Measurements from ENCODE around the gene ARHGEF28.

ARHGEF28 gene

GRCh38 chr5:73668017-73668416 lies 42.0 kb downstream of the ARHGEF28 start:
- Histone ChIP-seq H3K79me2 (ENCODE audit: control insufficient read depth, low read length) (no peaks in the 10 kb centered on the region), H3K4me2 (ENCODE audit: low read length) (no peak overlapping the region), H3K9me3 (ENCODE audit: control insufficient read depth, insufficient read depth, low read length) (no peaks in the 10 kb centered on the region), H3K27ac (ENCODE audit: low read depth, low read length) (no peak overlapping the region), H4K20me1 (ENCODE audit: control insufficient read depth, insufficient read depth, low read depth, low read length) (no peaks in the 10 kb centered on the region), H3F3A (ENCODE audit: control insufficient read depth, insufficient read depth) (no peaks in the 10 kb centered on the region), H3K36me3 (ENCODE audit: control insufficient read depth, low read length) (no peaks in the 10 kb centered on the region), H3K27me3 (ENCODE audit: control insufficient read depth, low read length) (peaks cover 3% of the 10 kb centered on the region; the same call in 1 of the 2 replicates), H3K4me1 (ENCODE audit: control insufficient read depth, low read length) (no peaks in the 10 kb centered on the region), H3K4me3 (ENCODE audit: low read length) (no peak overlapping the region), H3K9me2 (replicated peaks; ENCODE audit: control insufficient read depth, low read length) (peaks cover 2% of the 10 kb centered on the region; the same call in 1 of the 2 replicates)
- TF ChIP-seq CTCF (IDR thresholded peaks at IDR 0.05; ENCODE audit: low read depth, low read length, poor library complexity, severe bottlenecking) (no peak), EZH2phosphoT487 (IDR thresholded peaks at IDR 0.05; ENCODE audit: borderline replicate concordance, low read length) (no peak)

GRCh38 chr5:73668486-73669111 lies 42.6 kb downstream of the ARHGEF28 start:
- TF ChIP-seq EZH2phosphoT487 (IDR thresholded peaks at IDR 0.05; ENCODE audit: borderline replicate concordance, low read length) (no peak), CTCF (IDR thresholded peaks at IDR 0.05; ENCODE audit: low read depth, low read length, poor library complexity, severe bottlenecking) (no peak)
- peaks cover 2% of the 10 kb centered on the region; the same call in 1 of the 2 replicates for H3K9me2 ChIP-seq (replicated peaks; ENCODE audit: control insufficient read depth, low read length)
- H3K27me3 ChIP-seq (ENCODE audit: control insufficient read depth, low read length): peaks cover 3% of the 10 kb centered on the region; the same call in 1 of the 2 replicates
- no peaks in the 10 kb centered on the region for H3F3A ChIP-seq (ENCODE audit: control insufficient read depth, insufficient read depth)
- no peak overlapping the region for H3K27ac ChIP-seq (ENCODE audit: low read depth, low read length)
- no peaks in the 10 kb centered on the region for H3K9me3 ChIP-seq (ENCODE audit: control insufficient read depth, insufficient read depth, low read length)
- H3K36me3 ChIP-seq (ENCODE audit: control insufficient read depth, low read length): no peaks in the 10 kb centered on the region
- no peaks in the 10 kb centered on the region for H3K79me2 ChIP-seq (ENCODE audit: control insufficient read depth, low read length)
- no peaks in the 10 kb centered on the region for H3K4me1 ChIP-seq (ENCODE audit: control insufficient read depth, low read length)
- H4K20me1 ChIP-seq (ENCODE audit: control insufficient read depth, insufficient read depth, low read depth, low read length): no peaks in the 10 kb centered on the region
- H3K4me3 ChIP-seq (ENCODE audit: low read length): no peak overlapping the region
- H3K4me2 ChIP-seq (ENCODE audit: low read length): no peak overlapping the region

- Histone ChIP-seq H3F3A (ENCODE audit: control insufficient read depth, insufficient read depth) (no peaks in the 10 kb centered on the region), H3K4me3 (ENCODE audit: low read length) (no peak overlapping the region), H3K36me3 (ENCODE audit: control insufficient read depth, low read length) (no peaks in the 10 kb centered on the region), H3K4me1 (ENCODE audit: control insufficient read depth, low read length) (no peaks in the 10 kb centered on the region), H4K20me1 (ENCODE audit: control insufficient read depth, insufficient read depth, low read depth, low read length) (no peaks in the 10 kb centered on the region), H3K9me3 (ENCODE audit: control insufficient read depth, insufficient read depth, low read length) (no peaks in the 10 kb centered on the region), H3K27me3 (ENCODE audit: control insufficient read depth, low read length) (no peaks in the 10 kb centered on the region; the same call in 1 of the 2 replicates), H3K79me2 (ENCODE audit: control insufficient read depth, low read length) (no peaks in the 10 kb centered on the region), H3K9me2 (replicated peaks; ENCODE audit: control insufficient read depth, low read length) (no peaks in the 10 kb centered on the region), H3K4me2 (ENCODE audit: low read length) (no peak overlapping the region), H3K27ac (ENCODE audit: low read depth, low read length) (no peak overlapping the region)
- TF ChIP-seq EZH2phosphoT487 (IDR thresholded peaks at IDR 0.05; ENCODE audit: borderline replicate concordance, low read length) (no peak), CTCF (IDR thresholded peaks at IDR 0.05; ENCODE audit: low read depth, low read length, poor library complexity, severe bottlenecking) (no peak)
Observed at GRCh38 chr5:73670731-73671130, 44.7 kb downstream of the ARHGEF28 start.

Measured in DOHH2 (cell line).